GM19193 (cell line): ENCODE results near the gene SPINK6.

Experiments used
- POLR2A ChIP-seq: IDR thresholded peaks from 4 replicates; pipeline ENCODE4 v1.6.1; 2011; ENCODE audit not compliant: insufficient read depth, insufficient read length; ENCODE audit errors: extremely low read depth

The SPINK6 gene

DNA sequence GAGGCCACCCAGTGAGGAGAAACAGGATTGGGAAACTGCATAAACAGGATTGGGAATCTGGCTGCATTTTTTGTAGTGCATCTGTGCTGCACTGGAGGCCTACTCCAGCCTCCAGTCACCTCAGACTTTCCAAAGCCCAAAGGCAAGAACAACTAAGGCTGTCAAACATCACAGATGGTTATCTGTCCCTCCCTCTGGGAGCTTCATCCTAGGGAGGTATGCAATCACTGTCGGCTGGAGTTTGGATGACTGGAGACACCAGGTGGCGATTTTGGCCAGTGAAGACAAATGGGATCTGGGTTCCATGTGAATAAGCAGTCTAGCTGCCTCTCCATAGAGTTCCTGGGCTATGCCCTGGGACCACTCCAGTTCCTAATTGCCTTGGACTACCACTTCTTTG is 56.4 kb downstream of the SPINK6 start:
- TF ChIP-seq POLR2A = no peak

GRCh38 chr5:148261221-148261620 is 58.4 kb downstream of the SPINK6 start:
- TF ChIP-seq POLR2A = no peak
